HG03095 (cell line): ENCODE results near the gene SPINK5.
"Not testable (repeated sequence)": the region's sequence is repeated elsewhere in the genome, so short reads cannot be mapped to it uniquely, and the experiment has no call there.

Experiments used
- ATAC-seq: cut with Tn5 transposase; IDR thresholded peaks from one replicate; pipeline ENCODE4 v1.9.1; 2021; ENCODE audit warnings: moderate library complexity; ENCODE audit not compliant: unreplicated experiment

The SPINK5 gene, protein sequence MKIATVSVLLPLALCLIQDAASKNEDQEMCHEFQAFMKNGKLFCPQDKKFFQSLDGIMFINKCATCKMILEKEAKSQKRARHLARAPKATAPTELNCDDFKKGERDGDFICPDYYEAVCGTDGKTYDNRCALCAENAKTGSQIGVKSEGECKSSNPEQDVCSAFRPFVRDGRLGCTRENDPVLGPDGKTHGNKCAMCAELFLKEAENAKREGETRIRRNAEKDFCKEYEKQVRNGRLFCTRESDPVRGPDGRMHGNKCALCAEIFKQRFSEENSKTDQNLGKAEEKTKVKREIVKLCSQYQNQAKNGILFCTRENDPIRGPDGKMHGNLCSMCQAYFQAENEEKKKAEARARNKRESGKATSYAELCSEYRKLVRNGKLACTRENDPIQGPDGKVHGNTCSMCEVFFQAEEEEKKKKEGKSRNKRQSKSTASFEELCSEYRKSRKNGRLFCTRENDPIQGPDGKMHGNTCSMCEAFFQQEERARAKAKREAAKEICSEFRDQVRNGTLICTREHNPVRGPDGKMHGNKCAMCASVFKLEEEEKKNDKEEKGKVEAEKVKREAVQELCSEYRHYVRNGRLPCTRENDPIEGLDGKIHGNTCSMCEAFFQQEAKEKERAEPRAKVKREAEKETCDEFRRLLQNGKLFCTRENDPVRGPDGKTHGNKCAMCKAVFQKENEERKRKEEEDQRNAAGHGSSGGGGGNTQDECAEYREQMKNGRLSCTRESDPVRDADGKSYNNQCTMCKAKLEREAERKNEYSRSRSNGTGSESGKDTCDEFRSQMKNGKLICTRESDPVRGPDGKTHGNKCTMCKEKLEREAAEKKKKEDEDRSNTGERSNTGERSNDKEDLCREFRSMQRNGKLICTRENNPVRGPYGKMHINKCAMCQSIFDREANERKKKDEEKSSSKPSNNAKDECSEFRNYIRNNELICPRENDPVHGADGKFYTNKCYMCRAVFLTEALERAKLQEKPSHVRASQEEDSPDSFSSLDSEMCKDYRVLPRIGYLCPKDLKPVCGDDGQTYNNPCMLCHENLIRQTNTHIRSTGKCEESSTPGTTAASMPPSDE

DNA sequence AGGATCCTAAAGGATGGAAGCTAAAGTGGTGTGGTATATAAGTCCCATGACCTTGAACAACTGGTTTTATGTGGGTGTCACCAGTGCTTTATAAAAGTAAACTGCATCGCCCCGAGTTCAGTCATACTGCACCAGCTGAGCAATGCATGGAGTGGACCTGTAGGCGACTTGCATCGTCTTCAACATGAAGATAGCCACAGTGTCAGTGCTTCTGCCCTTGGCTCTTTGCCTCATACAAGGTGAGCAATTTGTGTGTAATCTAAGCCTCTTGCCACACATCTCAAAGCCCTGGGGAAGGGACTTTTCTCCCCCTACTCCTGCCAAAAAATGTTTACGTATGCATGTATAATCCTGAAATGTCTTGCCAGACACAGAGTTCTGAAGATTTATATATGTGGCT lies at the start of gene SPINK5:
Gene SPINK5, plus strand, starts transcription at position 120 of the 400 bp plus-strand sequence. Its CDS starts 65 bp downstream, at position 185.
- ATAC-seq = no peak

- no peak for ATAC-seq
Observed at GRCh38 chr5:148014276-148014675, 49.5 kb upstream of the SPINK5 start.

DNA sequence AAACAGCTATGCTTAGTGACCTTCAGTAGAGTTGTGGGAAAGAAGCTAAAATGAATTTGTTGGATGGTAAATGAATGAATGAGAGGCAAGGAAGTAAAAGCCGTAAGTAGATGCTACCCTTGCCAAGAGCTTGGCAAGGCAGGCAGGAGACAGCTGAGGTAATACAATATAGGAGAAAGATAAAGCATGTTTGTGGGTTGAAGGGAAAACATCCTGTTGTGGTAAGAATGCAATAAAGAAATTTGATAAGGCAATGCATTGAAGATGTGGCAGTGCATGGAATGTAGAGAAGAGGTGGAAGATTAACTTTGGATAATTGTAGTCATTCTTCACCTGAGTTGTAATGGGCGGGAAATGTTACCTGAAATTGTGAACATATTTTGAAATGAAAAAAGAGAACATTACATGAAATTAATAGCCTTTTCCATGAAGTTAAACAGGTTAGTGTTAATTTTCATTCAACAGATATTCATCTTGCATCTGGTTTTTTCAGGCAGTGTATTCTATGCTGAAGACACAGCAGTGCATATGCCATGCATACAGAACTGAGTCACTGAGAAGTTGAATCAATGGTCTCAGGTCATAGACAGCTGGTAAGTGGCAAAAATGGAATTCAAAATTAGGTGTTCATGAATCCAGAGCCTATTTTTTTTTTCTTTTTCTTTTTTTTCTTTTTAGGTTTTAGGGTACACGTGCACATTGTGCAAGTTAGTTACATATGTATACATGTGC lies 43.4 kb upstream of the SPINK5 start:
- no peak for ATAC-seq

DNA sequence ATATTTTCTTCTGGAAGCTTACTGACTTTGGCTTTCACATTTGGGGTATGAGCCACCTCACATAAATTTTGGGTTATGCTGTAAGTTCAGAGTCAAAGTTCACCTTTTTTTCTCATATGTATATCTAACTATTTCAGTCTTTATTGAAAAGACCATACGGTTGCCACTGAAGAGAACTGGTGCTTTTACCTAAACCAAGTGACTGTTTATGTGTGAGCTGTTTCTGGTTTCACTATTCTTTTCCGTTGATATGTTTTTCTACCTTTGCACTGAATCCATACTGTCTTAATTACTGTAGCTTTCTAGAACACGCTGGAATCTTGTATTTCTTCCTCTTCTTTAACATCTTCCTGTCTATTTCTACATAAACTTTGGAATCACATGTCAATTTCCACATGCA lies 36.3 kb upstream of the SPINK5 start:
- no peak for ATAC-seq

GRCh38 chr5:148029131-148029530 lies 34.6 kb upstream of the SPINK5 start:
- no peak for ATAC-seq

DNA sequence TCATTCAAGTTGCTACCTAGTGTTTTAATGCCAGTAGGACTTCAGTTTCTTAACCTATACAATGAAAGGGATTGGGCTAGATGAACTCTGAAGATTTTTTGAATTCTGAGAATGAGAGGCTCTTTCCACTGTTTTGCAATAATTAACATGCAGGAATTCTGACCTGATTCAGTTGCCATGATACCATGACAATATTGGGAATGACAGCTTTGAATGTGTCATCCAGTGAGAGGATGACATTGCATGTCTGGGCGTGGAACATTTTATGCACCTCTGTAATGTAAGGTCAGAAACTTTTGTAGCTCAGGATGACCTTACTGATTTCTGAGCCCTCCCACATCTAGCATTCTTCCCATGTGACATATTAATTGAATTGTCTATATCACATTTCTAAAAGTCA lies 30.6 kb upstream of the SPINK5 start:
- ATAC-seq = no peak

DNA sequence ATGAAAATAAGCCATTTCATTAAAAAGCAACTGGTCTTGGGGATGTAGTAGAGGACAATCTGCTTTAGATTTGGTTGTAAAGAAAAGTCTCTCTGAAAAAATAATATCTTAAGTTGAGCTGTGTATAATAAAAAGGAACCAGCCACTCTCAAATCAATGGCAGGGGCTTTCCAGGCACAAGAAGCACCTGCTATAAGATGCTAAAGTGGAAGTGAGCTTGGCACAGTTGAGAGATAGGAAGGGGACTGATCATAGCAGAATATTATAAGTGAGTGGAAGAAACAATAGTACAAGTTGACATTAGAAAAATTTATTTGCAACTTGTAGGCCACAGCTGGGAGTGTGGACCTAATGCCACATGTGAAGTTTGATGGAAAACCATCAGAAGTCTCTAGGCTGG lies 28.1 kb upstream of the SPINK5 start:
- ATAC-seq = no peak

- no peak for ATAC-seq
Observed at GRCh38 chr5:148042881-148043280, 20.9 kb upstream of the SPINK5 start.

- ATAC-seq = no peak
Observed at GRCh38 chr5:148043705-148044104, 20.1 kb upstream of the SPINK5 start.

- ATAC-seq = not testable (repeated sequence)
Observed at GRCh38 chr5:148055160-148055559, 8.6 kb upstream of the SPINK5 start.

- no peak for ATAC-seq
Observed at GRCh38 chr5:148060309-148060708, 3.5 kb upstream of the SPINK5 start.

DNA sequence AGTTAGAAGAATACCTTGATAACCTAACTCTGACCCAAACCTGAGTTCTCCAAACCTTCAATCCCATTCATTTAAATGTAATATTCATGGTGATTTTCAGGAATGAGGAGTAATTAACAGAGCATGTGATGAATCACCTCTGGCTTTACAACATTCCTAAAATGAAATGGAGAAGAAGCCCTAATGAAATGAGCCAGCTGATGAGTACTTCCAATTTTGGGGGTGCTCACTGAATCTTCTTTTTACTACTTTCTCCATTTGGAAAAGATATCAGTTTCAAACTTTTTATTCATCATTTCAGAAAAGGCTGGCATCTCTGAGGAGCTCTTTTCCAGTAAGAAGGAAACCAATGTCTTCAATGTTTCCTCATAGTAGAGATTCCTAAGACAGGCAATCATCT lies 2.9 kb upstream of the SPINK5 start:
- ATAC-seq = no peak

- ATAC-seq = no peak
Observed at GRCh38 chr5:148070621-148071020, 6.8 kb downstream of the SPINK5 start.

DNA sequence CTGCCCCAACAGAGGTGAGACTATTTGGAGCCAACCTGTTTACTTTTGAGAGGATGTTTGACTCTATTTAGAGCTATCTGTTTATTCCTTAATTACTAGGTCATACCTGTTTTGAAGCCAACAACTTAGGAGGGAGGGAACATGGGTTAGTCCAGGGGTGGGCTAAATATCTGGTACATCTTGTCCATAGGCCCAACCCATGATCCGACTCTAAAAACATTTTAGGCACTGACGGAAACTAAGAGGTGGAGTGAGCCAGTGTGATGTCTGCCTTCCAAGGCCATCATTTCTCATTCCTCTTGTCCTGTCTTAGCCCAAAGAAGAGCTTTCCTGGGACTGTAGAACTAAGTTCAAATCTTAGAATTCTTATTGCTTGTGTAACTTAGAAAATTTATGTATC lies 8.4 kb downstream of the SPINK5 start:
- ATAC-seq = no peak

- no peak for ATAC-seq
Observed at GRCh38 chr5:148075529-148075928, 11.7 kb downstream of the SPINK5 start.

GRCh38 chr5:148083203-148083602 lies 19.4 kb downstream of the SPINK5 start:
- no peak for ATAC-seq

GRCh38 chr5:148084269-148084668 lies 20.5 kb downstream of the SPINK5 start:
- no peak for ATAC-seq

- no peak for ATAC-seq
Observed at GRCh38 chr5:148085310-148085709, 21.5 kb downstream of the SPINK5 start.

- ATAC-seq = no peak
Observed at GRCh38 chr5:148085977-148086705, 22.4 kb downstream of the SPINK5 start.

- ATAC-seq = no peak
Observed at GRCh38 chr5:148090146-148090772, 26.5 kb downstream of the SPINK5 start.
